Caco-2 (cell line): Measurements from ENCODE around the gene TMEM31. TPM values are rescaled to one million over a fixed set of nuclear protein-coding genes. Genes with fewer than 3 reads are reported as not detected.

Source experiments
- BruUV-seq: library from RNA; stranded (reverse); fragments of 400-500 nt; replicated peaks from 2 replicates; lab custom pipeline; 2021; lab: Mats Ljungman, UMichigan
- CTCF ChIA-PET: fragments of 300-600 bp; sonication (Branson Sonifier 250); formaldehyde crosslinking; loops from one replicate; lab custom pipeline; 2022; ENCODE audit warnings: antibody characterized with exemption; lab: Charles Lee
- POLR2A ChIA-PET: fragments of 300-600 bp; sonication (Branson Sonifier 250); formaldehyde crosslinking; loops from one replicate; lab custom pipeline; 2022; ENCODE audit warnings: antibody characterized with exemption; lab: Charles Lee
- DNase-seq, 2 experiments: peaks; one replicate each; pipeline versions ENCODE4 v3.0.0 to v3.0.0-alpha.2; 2020 to 2022
- H3K27me3 ChIP-seq: replicated peaks from 2 replicates; pipeline ENCODE4 v1.6.0; 2011; ENCODE audit warnings: low read length; ENCODE audit not compliant: control insufficient read depth, insufficient read depth
- H3K36me3 ChIP-seq: 2 replicates; pipeline ENCODE4 v1.5.1; 2011; ENCODE audit warnings: low read length; ENCODE audit not compliant: control insufficient read depth, insufficient read depth
- H3K4me1 ChIP-seq: fragments of 250-450 bp; sonication (Bioruptor Pico); 2 replicates; pipeline ENCODE4 v1.5.1; 2020; ENCODE audit warnings: mild to moderate bottlenecking
- H3K4me3 ChIP-seq: 2 replicates; pipeline ENCODE4 v1.5.1; 2011; ENCODE audit warnings: low read depth, mild to moderate bottlenecking, control low read depth, low read length
- H3K9me3 ChIP-seq: fragments of 250-450 bp; sonication (Bioruptor Pico); 2 replicates; pipeline ENCODE4 v1.5.1; 2020; ENCODE audit warnings: mild to moderate bottlenecking, moderate library complexity
- H3K27ac Mint-ChIP-seq: one replicate; pipeline ENCODE4 v1.8.0; 2022; ENCODE audit warnings: mixed read lengths; ENCODE audit not compliant: unreplicated experiment
- H3K27me3 Mint-ChIP-seq: one replicate; pipeline ENCODE4 v1.8.0; 2022; ENCODE audit warnings: mixed read lengths; ENCODE audit not compliant: insufficient read depth, unreplicated experiment
- H3K36me3 Mint-ChIP-seq: one replicate; pipeline ENCODE4 v1.8.0; 2022; ENCODE audit warnings: mild to moderate bottlenecking, mixed read lengths; ENCODE audit not compliant: insufficient read depth, unreplicated experiment
- H3K4me1 Mint-ChIP-seq: one replicate; pipeline ENCODE4 v1.8.0; 2022; ENCODE audit warnings: low read depth, mixed read lengths; ENCODE audit not compliant: unreplicated experiment
- H3K4me3 Mint-ChIP-seq: one replicate; pipeline ENCODE4 v1.8.0; 2022; ENCODE audit warnings: mild to moderate bottlenecking, moderate library complexity, mixed read lengths; ENCODE audit not compliant: unreplicated experiment
- H3K9me3 Mint-ChIP-seq: one replicate; pipeline ENCODE4 v1.8.0; 2022; ENCODE audit warnings: mixed read lengths; ENCODE audit not compliant: unreplicated experiment
- intact Hi-C: fragments of 100-400 bp; cut with micrococcal nuclease; formaldehyde crosslinking; loops from one replicate; pipeline ENCODE4 v1.10.0; 2022; ENCODE audit not compliant: unreplicated experiment
- total RNA-seq: library from RNA; stranded (reverse); gene quantifications from 2 replicates; pipeline ENCODE4 v1.2.3, GENCODE V29; 2022
- TF ChIP-seq, protein P1 (sequence below), 2 experiments: fragments of 200-600 bp in 1 of 2; IDR thresholded peaks; 1 replicate in 1 of 2; 2 replicates in 1 of 2; pipeline versions ENCODE4 v1.5.1 to v1.8.0; 2011 to 2022; ENCODE audit warnings: antibody characterized with exemption in 1 of 2, control low read depth in 1 of 2, inconsistent platforms in 1 of 2, low read depth in 1 of 2, low read length in 1 of 2, mild to moderate bottlenecking in 1 of 2, moderate library complexity in 1 of 2; ENCODE audit not compliant: insufficient read depth in 1 of 2, severe bottlenecking in 1 of 2, unreplicated experiment in 1 of 2

The TMEM31 gene
- total RNA-seq, 1 experiment from 2014 or later = not detected

DNA sequence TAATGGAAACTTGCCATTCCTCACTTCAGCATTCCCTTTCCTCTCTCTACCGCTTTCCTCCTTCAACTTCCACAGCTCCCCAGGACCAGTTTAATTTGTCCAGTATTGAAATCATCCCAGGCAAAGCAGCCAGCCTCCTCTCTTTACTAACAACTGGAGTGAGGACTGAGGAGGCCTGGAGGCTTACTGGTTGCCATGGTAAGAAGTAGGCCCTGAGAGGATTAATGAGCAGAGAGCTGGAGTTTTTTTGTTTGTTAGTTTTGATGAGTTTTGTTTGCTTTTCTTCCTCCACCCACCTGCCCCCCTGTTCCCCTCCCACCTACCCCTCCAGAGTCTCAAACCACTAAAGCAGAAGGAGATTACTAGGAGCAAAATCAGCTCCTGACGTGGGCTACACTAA is 36.5 kb downstream of the TMEM31 start:
- Histone ChIP-seq H3K4me3 (no peak overlapping the region), H3K27me3 (no peaks in the 10 kb centered on the region), H3K36me3 (no peaks in the 10 kb centered on the region), H3K9me3 (no peaks in the 10 kb centered on the region), H3K4me1 (no peaks in the 10 kb centered on the region)
- CTCF ChIA-PET = no interaction called here
- H3K27ac Mint-ChIP-seq = no peak overlapping the region
- no TSS peak for BruUV-seq
- H3K36me3 Mint-ChIP-seq = no peaks in the 10 kb centered on the region
- no peaks in the 10 kb centered on the region for H3K9me3 Mint-ChIP-seq
- H3K4me3 Mint-ChIP-seq = no peak overlapping the region
- intact Hi-C loops = no loop called here
- no peak for DNase-seq
- TF ChIP-seq, protein P1, sequence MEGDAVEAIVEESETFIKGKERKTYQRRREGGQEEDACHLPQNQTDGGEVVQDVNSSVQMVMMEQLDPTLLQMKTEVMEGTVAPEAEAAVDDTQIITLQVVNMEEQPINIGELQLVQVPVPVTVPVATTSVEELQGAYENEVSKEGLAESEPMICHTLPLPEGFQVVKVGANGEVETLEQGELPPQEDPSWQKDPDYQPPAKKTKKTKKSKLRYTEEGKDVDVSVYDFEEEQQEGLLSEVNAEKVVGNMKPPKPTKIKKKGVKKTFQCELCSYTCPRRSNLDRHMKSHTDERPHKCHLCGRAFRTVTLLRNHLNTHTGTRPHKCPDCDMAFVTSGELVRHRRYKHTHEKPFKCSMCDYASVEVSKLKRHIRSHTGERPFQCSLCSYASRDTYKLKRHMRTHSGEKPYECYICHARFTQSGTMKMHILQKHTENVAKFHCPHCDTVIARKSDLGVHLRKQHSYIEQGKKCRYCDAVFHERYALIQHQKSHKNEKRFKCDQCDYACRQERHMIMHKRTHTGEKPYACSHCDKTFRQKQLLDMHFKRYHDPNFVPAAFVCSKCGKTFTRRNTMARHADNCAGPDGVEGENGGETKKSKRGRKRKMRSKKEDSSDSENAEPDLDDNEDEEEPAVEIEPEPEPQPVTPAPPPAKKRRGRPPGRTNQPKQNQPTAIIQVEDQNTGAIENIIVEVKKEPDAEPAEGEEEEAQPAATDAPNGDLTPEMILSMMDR (IDR thresholded peaks at IDR 0.05; ENCODE audit: insufficient read depth in 1 of 2, low read depth in 1 of 2, low read length in 1 of 2, severe bottlenecking in 1 of 2, unreplicated experiment in 1 of 2) = no peak
- no peaks in the 10 kb centered on the region for H3K4me1 Mint-ChIP-seq
- POLR2A ChIA-PET = no interaction called here
- H3K27me3 Mint-ChIP-seq = no peaks in the 10 kb centered on the region

DNA sequence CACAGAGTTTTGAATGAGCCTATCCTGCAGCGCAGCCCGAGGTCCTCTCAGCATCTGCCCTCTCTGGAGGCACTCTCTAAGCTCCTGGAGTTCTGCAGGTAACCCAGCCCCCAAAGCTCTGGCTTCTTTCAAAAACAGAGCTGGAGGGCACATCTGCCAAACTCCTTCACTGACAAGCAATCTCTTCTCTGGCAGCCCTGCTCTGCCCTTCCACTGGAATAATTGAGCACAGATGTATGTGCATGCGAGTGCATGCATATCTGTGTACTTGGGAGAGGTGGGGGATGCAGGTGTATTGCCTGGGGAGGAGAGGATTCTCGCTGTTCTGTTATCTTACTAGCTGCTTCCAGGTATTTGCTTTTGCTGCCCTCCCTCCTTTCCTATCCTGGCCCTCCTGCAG is 43.7 kb downstream of the TMEM31 start:
- CTCF ChIA-PET = no interaction called here
- H3K27ac Mint-ChIP-seq = no peak overlapping the region
- POLR2A ChIA-PET = no interaction called here
- no peaks in the 10 kb centered on the region for H3K4me1 Mint-ChIP-seq
- H3K36me3 Mint-ChIP-seq = no peaks in the 10 kb centered on the region
- no peaks in the 10 kb centered on the region for H3K27me3 ChIP-seq
- no peaks in the 10 kb centered on the region for H3K4me1 ChIP-seq
- intact Hi-C loops = no loop called here
- no peaks in the 10 kb centered on the region for H3K27me3 Mint-ChIP-seq
- H3K4me3 Mint-ChIP-seq = no peak overlapping the region
- BruUV-seq = no TSS peak
- no peaks in the 10 kb centered on the region for H3K9me3 Mint-ChIP-seq
- H3K4me3 ChIP-seq = no peak overlapping the region
- no peaks in the 10 kb centered on the region for H3K9me3 ChIP-seq
- TF ChIP-seq, protein P1 (IDR thresholded peaks at IDR 0.05; ENCODE audit: insufficient read depth in 1 of 2, low read depth in 1 of 2, low read length in 1 of 2, severe bottlenecking in 1 of 2, unreplicated experiment in 1 of 2) = no peak
- no peaks in the 10 kb centered on the region for H3K36me3 ChIP-seq
- no peak for DNase-seq

DNA sequence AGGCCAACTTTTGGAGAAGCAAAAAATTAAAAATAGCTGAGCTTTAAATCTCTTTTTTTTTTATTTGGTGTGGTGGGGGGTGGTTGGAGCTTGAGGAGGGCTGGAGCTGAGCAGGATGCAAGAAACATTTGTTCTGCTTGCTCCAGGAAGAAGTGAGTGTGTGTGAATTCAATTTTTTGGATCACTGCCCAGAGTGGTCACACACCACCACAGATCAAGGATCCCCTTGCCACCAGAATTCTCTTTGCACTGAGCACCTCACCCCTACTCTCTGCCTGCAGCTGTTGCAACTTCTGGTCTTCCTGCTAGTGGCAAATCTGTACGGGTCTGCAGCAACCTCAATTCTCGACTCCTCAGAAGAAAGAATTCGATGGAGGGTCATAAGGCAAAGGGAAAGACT is 46.0 kb downstream of the TMEM31 start:
- intact Hi-C loops = no loop called here
- Mint-ChIP-seq H3K4me3 (no peak overlapping the region), H3K4me1 (peaks cover 5% of the 10 kb centered on the region), H3K9me3 (peaks cover 6% of the 10 kb centered on the region), H3K36me3 (no peaks in the 10 kb centered on the region), H3K27ac (no peak overlapping the region), H3K27me3 (no peaks in the 10 kb centered on the region)
- Histone ChIP-seq H3K9me3 (no peaks in the 10 kb centered on the region), H3K36me3 (no peaks in the 10 kb centered on the region), H3K27me3 (no peaks in the 10 kb centered on the region), H3K4me1 (no peaks in the 10 kb centered on the region), H3K4me3 (no peak overlapping the region)
- TF ChIP-seq, protein P1 (IDR thresholded peaks at IDR 0.05; ENCODE audit: insufficient read depth in 1 of 2, low read depth in 1 of 2, low read length in 1 of 2, severe bottlenecking in 1 of 2, unreplicated experiment in 1 of 2) = no peak
- DNase-seq = no peak
- ChIA-PET POLR2A (no interaction called here), CTCF (no interaction called here)
- BruUV-seq = no TSS peak
